ENCODE results near the gene FAM107B. TPM values are rescaled to one million over a fixed set of nuclear protein-coding genes. Genes with fewer than 3 reads are reported as not detected.
"Not testable (repeated sequence)": the region's sequence is repeated elsewhere in the genome, so short reads cannot be mapped to it uniquely, and the experiment has no call there.

Gene FAM107B
- total RNA-seq, 1 experiment from 2014 or later: 36.5 TPM

DNA sequence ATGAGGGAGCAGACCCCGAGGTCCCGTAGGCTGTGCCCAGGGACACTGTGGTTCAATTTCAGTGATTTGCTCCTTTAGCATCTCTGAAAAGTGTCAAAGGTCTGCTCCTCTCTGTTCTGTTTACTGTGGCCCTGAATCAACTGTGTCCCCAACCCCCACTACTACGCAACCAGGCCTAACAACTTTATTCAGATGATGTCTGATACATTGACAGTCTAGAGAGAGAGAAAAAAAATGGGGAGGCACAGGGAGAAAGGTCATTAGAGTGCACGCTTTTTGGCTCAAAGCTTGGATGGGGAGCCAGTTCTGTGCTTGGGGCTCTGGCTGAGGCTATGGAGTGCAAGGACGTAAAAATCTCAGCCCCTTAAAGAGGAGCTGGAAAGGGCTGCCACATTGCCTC lies 77.9 kb downstream of the FAM107B start:
- DNase-seq (ENCODE audit: extremely low read depth, low read depth): no peak

DNA sequence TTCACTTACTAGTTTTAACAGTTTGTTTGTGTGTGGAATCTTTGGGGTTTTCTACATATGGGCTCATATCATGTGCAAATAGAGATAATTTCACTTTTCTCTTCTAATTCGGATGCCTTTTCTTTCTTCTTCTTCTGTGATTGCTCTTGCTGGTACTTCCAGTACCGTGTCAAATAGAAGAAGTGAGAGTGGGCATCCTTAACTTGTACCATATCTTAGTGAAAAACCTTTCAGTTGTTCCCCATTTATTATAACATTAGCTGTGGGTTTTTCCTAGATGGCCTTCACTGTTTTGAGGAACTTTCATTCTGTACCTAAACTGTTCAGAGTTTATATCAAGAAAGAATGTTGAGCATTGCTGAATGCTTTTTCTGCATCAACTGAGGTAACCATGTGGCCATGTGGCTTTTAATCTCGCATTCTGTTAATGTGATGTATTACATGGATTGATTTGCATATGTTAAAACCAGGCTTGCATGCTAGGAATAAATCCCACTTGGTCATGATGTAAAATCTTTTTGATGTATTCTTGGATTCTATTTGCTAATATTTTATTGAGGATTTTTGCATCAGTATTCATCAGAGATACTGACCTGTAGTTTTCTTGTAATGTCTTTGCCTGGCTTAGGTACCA lies 78.7 kb downstream of the FAM107B start:
- no peak for DNase-seq (ENCODE audit: extremely low read depth, low read depth)

- no peak for DNase-seq (ENCODE audit: extremely low read depth, low read depth)
These were observed 80.8 kb downstream of the FAM107B start for GRCh38 chr10:14693891-14694290.

- no peak for DNase-seq (ENCODE audit: extremely low read depth, low read depth)
These were observed 82.2 kb downstream of the FAM107B start for GRCh38 chr10:14692344-14693076.

DNA sequence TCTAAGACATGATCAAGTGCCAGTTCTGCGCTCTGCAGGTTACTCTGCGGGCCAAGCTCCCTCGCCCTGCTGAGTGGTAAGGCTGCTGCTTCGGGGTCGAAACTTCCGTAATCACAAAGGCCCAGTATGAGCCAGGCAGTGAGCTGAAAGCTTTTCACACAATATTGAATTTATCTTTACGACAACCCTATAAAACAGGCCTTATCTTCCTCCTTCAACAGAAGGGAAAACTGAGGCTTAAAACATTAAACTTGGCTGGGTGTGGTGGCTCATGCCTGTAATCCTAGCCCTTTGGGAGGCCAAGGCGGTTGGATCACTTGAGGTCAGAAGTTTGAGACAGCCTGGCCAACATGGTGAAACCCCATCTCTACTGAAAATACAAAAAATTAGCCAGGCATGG lies 83.3 kb downstream of the FAM107B start:
- DNase-seq (ENCODE audit: extremely low read depth, low read depth): no peak

GRCh38 chr10:14688606-14689005 lies 86.1 kb downstream of the FAM107B start:
- no peak for DNase-seq (ENCODE audit: extremely low read depth, low read depth)

GRCh38 chr10:14688189-14688588 lies 86.5 kb downstream of the FAM107B start:
- not testable (repeated sequence) for DNase-seq (ENCODE audit: extremely low read depth, low read depth)

DNA sequence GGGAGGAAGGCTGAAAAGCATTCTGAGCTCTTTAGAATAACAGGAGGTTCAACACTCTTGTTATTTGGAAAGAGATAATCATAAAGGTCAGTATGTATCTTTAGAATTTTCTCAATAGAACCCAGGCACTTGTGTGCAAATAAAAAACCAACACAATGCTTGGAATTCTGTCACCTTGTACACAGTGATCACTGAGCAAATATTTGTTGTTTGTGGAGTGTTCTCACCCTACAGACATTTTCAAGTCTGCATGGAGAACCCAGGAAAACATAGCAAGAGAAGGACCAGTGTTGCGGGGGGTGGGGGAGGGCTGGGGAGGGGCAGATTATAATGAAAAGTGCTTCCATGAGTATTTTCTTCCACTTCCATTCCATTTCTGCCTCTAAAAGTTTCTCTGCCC lies 87.4 kb downstream of the FAM107B start:
- peak; percentile 33 for DNase-seq (ENCODE audit: extremely low read depth, low read depth)

GRCh38 chr10:14686356-14686755 lies 88.3 kb downstream of the FAM107B start:
- DNase-seq (ENCODE audit: extremely low read depth, low read depth): no peak

DNA sequence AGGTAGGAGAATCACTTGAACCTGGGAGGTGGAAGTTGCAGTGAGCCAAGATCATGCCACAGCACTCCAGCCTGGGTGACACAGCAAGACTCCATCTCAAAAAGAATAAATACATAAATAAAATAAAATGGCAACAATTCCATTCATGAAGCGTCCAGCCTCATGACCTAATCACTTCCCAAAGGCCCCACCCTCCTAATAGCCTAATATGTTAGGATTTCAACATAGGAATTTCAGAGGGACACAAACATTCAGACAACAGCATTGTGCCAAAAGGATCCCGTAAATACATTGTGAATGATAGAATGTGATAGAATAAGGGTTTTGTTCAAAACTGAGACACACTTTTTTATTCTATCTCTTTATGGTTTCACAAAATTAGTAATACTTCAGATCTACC lies 90.3 kb downstream of the FAM107B start:
- DNase-seq (ENCODE audit: extremely low read depth, low read depth): no peak

DNA sequence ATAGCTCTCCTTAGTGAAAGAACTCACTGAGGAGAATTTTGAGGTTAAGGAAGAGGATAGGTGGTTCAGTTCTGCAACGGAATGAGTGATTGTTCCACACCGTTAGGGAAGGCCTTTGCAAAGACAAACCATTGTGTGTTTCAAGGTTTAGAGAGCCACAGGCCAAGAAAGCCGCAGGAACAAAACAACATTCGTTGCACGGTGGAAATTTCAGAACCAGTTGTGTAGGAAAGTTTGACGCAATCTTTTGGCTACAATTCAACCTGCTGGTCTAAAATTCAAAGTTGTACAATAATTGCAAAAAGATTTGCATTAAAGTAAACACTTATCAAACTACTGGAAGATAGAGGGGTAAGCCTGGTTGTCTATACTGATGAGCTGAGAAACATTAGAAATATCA lies 91.4 kb downstream of the FAM107B start:
- no peak for DNase-seq (ENCODE audit: extremely low read depth, low read depth)

DNA sequence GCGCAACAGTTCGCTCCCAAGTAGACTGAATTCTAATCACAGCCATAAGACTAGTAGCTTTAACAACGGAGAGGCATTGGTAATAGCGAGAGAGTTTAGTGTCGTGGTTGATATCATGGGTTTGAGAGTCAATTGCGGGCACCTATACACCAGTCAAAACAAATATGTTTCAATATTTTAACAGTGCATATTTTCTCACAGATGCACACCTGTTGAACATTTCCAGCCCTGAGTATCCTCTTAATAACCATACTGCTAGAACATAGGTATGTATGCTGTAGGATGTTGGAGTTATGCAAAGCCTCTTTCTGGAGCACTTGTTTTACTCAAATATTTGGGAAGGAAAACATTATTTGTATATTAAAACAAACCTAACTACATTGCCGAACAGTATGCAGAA lies 92.9 kb downstream of the FAM107B start:
- DNase-seq (ENCODE audit: extremely low read depth, low read depth): no peak

- DNase-seq (ENCODE audit: extremely low read depth, low read depth): no peak
These were observed 93.4 kb downstream of the FAM107B start for GRCh38 chr10:14681305-14681704.

GRCh38 chr10:14678637-14679036 lies 96.1 kb downstream of the FAM107B start:
- DNase-seq (ENCODE audit: extremely low read depth, low read depth): no peak

GRCh38 chr10:14676732-14677131 lies 98.0 kb downstream of the FAM107B start:
- DNase-seq (ENCODE audit: extremely low read depth, low read depth): no peak

GRCh38 chr10:14674376-14675050 lies 100.2 kb downstream of the FAM107B start:
- DNase-seq (ENCODE audit: extremely low read depth, low read depth): no peak

GRCh38 chr10:14673189-14673861 lies 101.4 kb downstream of the FAM107B start:
- no peak for DNase-seq (ENCODE audit: extremely low read depth, low read depth)

- no peak for DNase-seq (ENCODE audit: extremely low read depth, low read depth)
These were observed 103.3 kb downstream of the FAM107B start for GRCh38 chr10:14671386-14671831.

GRCh38 chr10:14670551-14671240 lies 104.0 kb downstream of the FAM107B start:
- no peak for DNase-seq (ENCODE audit: extremely low read depth, low read depth)

DNA sequence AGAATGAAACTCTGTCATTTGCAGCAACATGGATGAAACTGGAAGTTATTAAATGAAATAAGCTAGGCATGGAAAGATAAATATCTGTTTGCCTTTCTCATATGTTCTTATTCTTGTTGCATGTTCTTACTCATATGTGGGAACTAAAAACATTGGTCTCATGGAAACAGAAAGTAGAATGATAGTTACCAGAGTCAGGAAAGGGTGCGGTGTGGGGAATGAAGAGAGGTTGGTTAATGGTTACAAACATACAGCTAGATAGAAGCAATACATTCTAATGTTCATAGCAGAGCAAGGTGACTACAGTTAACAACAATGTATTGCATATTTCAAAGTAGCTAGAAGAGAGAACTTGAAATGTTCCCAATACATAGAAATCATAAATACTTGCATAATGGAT lies 105.1 kb downstream of the FAM107B start:
- DNase-seq (ENCODE audit: extremely low read depth, low read depth): no peak

- DNase-seq (ENCODE audit: extremely low read depth, low read depth): no peak
These were observed 106.9 kb downstream of the FAM107B start for GRCh38 chr10:14667781-14668180.

Measured in NCI-H460 (cell line).